Measurements from ENCODE around the gene GALNT5.
"Not testable (repeated sequence)": the region's sequence is repeated elsewhere in the genome, so short reads cannot be mapped to it uniquely, and the experiment has no call there.

GALNT5 gene

GRCh38 chr2:157257312-157258252 lies at the start of gene GALNT5:
TSS of gene GALNT5 (plus strand) at chr2:157257705. CDS start at chr2:157258083, 378 bp downstream.
- no peak for DNase-seq

- no peak for DNase-seq
Measured at GRCh38 chr2:157216286-157216965, 41.1 kb upstream of the GALNT5 start.

- DNase-seq, result no peak
Measured at GRCh38 chr2:157217409-157217808, 40.1 kb upstream of the GALNT5 start.

GRCh38 chr2:157218911-157219310 lies 38.6 kb upstream of the GALNT5 start:
- DNase-seq, result no peak

GRCh38 chr2:157220502-157220901 lies 37.0 kb upstream of the GALNT5 start:
- DNase-seq, result no peak

- no peak for DNase-seq
Measured at GRCh38 chr2:157221394-157221988, 36.0 kb upstream of the GALNT5 start.

- no peak for DNase-seq
Measured at GRCh38 chr2:157223624-157224205, 33.8 kb upstream of the GALNT5 start.

GRCh38 chr2:157224448-157224847 lies 33.1 kb upstream of the GALNT5 start:
- DNase-seq, result not testable (repeated sequence)

- DNase-seq, result no peak
Measured at GRCh38 chr2:157227592-157227991, 29.9 kb upstream of the GALNT5 start.

- DNase-seq, result no peak
Measured at GRCh38 chr2:157228946-157229345, 28.6 kb upstream of the GALNT5 start.

GRCh38 chr2:157229572-157229971 lies 27.9 kb upstream of the GALNT5 start:
- no peak for DNase-seq

GRCh38 chr2:157231476-157231875 lies 26.0 kb upstream of the GALNT5 start:
- DNase-seq, result no peak

- DNase-seq, result no peak
Measured at GRCh38 chr2:157233506-157233905, 24.0 kb upstream of the GALNT5 start.

- DNase-seq, result no peak
Measured at GRCh38 chr2:157236404-157236803, 21.1 kb upstream of the GALNT5 start.

GRCh38 chr2:157238296-157238695 lies 19.2 kb upstream of the GALNT5 start:
- DNase-seq, result no peak

- DNase-seq, result no peak
Measured at GRCh38 chr2:157244691-157245090, 12.8 kb upstream of the GALNT5 start.

GRCh38 chr2:157245144-157245840 lies 12.2 kb upstream of the GALNT5 start:
- no peak for DNase-seq

GRCh38 chr2:157245846-157246764 lies 11.4 kb upstream of the GALNT5 start:
- no peak for DNase-seq

- DNase-seq, result no peak
Measured at GRCh38 chr2:157246765-157247407, 10.6 kb upstream of the GALNT5 start.

- DNase-seq, result no peak
Measured at GRCh38 chr2:157250836-157251235, 6.7 kb upstream of the GALNT5 start.

GRCh38 chr2:157251932-157252331 lies 5.6 kb upstream of the GALNT5 start:
- no peak for DNase-seq
